GM12891 (cell line): ENCODE data around the gene LILRB5.

Experiments used
- PAX5 ChIP-seq: IDR thresholded peaks from 2 replicates; pipeline ENCODE4 v1.6.1; 2011; ENCODE audit warnings: low read length, moderate library complexity, mild to moderate bottlenecking; ENCODE audit not compliant: insufficient read depth, severe bottlenecking
- POLR2A ChIP-seq: IDR thresholded peaks from 2 replicates; pipeline ENCODE4 v1.6.1; 2011; ENCODE audit warnings: low read depth, low read length, control low read depth
- POLR2AphosphoS5 ChIP-seq: IDR thresholded peaks from 2 replicates; pipeline ENCODE4 v1.6.1; 2011; ENCODE audit warnings: low read depth, low read length, control low read depth
- POU2F2 ChIP-seq: IDR thresholded peaks from 2 replicates; pipeline ENCODE4 v1.6.1; 2011; ENCODE audit warnings: low read depth, mild to moderate bottlenecking, control low read depth, low read length, moderate library complexity
- SPI1 ChIP-seq: IDR thresholded peaks from 2 replicates; pipeline ENCODE4 v1.6.1; 2011; ENCODE audit warnings: low read depth, low read length, control low read depth
- TAF1 ChIP-seq: IDR thresholded peaks from 2 replicates; pipeline ENCODE4 v1.6.1; 2011; ENCODE audit warnings: low read depth, low read length, control low read depth

DNA sequence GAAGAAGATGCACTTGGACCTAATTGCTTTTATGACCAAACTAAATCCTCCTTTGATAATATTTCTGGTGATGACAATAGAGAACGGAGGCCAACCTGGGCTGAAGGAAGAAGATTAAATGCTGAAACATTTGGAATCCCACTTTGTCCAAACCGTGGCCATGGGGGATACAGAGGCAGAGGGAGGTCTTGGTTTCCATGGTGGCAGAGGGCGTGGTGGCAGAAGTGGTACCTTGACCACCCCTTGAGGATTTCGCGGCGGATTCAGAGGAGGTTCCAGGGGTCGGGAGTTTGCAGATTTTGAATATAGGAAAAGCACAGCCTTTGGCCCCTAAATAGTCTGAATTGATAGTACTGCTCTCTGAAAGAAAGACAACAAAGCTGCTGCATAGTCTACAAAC is 27.0 kb downstream of the LILRB5 start:
- TF ChIP-seq POLR2AphosphoS5 (no peak), PAX5 (no peak), POLR2A (no peak), TAF1 (no peak), SPI1 (no peak), POU2F2 (no peak)
